IPS-18a (cell line): Measurements from ENCODE around the gene TCF23.

Source experiments
- H3K27ac ChIP-seq: one replicate; pipeline ENCODE4 v1.5.1; 2013; ENCODE audit warnings: low read length
- H3K27me3 ChIP-seq: one replicate; pipeline ENCODE4 v1.6.1; 2013; ENCODE audit warnings: mild to moderate bottlenecking, low read length; ENCODE audit not compliant: control insufficient read depth, insufficient read depth
- H3K36me3 ChIP-seq: one replicate; pipeline ENCODE4 v1.6.1; 2013; ENCODE audit warnings: low read depth, low read length; ENCODE audit not compliant: control insufficient read depth
- H3K4me1 ChIP-seq: one replicate; pipeline ENCODE4 v1.6.1; 2013; ENCODE audit warnings: low read depth, low read length; ENCODE audit not compliant: control insufficient read depth
- H3K4me3 ChIP-seq: one replicate; pipeline ENCODE4 v1.5.1; 2013; ENCODE audit warnings: low read length
- H3K9ac ChIP-seq: one replicate; pipeline ENCODE4 v1.6.1; 2013; ENCODE audit warnings: mild to moderate bottlenecking, low read length, moderate library complexity
- H3K9me3 ChIP-seq: one replicate; pipeline ENCODE4 v1.6.1; 2013; ENCODE audit warnings: low read depth, low read length; ENCODE audit not compliant: control insufficient read depth

The TCF23 gene

DNA sequence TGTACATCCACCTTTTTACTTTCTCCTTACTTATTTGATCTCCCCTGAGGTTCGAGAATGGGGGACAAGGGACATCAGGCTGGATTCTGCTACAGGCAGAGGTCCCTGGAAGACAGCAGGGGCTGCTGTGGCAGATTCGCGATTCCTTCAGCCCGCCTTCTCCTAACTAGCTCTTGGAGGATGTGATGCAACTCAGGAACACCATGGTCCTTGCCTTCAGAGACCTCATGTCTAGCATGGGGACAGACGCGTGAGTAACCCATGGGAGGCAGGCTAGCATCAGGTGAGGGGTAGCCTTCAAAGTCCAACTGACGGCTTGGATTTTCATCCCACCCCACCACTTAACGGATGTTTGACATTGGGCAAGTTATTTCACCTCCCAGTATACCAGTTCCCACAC lies 869 bp upstream of the TCF23 start:
- Histone ChIP-seq H3K9me3 (no peaks in the 10 kb centered on the region), H3K9ac (no peak overlapping the region), H3K27ac (no peak overlapping the region)

DNA sequence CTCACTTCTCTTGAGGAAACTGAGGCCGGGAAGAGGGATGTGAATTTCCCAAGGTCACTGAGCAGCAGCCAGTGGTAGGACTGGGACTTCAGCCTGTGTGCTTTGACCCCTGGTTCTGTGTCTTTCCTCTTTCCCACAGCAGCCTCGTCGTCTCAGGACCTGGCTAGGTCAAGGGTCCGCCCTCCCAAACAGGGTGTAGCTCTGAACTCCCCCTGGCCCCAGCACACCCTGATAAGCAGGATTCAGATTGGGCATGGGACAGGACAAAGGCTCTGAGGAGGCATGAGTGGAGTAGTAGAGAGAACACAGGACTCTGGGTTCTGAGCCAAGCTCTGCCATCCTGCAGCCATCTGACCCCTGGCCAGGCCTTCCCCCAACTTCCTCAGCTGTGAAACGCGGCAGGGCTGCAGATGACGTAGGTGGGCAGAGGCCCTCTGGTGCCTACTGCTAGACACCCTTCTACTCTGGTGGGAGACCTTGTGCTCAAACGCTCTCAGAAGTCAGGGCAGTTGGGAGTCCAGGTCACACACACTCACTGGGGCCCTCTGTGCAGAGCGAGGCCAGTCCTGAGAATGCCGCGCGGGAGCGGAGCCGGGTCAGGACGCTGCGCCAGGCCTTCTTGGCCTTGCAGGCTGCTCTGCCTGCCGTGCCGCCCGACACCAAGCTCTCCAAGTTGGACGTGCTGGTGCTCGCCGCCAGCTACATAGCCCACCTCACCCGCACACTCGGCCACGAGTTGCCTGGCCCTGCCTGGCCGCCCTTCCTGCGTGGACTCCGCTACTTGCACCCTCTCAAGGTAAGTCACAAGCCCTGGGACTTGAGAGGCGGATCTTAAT lies 984 bp downstream of the TCF23 start:
- Histone ChIP-seq H3K4me3 (no peak overlapping the region), H3K27ac (no peak overlapping the region), H3K4me1 (no peaks in the 10 kb centered on the region), H3K9ac (no peak overlapping the region), H3K36me3 (no peaks in the 10 kb centered on the region), H3K27me3 (no peaks in the 10 kb centered on the region), H3K9me3 (no peaks in the 10 kb centered on the region)

More for the DNA sequence above, 869 bp upstream of the TCF23 start:
- Histone ChIP-seq H3K36me3 (no peaks in the 10 kb centered on the region), H3K4me1 (no peaks in the 10 kb centered on the region), H3K27me3 (no peaks in the 10 kb centered on the region), H3K4me3 (no peak overlapping the region)

DNA sequence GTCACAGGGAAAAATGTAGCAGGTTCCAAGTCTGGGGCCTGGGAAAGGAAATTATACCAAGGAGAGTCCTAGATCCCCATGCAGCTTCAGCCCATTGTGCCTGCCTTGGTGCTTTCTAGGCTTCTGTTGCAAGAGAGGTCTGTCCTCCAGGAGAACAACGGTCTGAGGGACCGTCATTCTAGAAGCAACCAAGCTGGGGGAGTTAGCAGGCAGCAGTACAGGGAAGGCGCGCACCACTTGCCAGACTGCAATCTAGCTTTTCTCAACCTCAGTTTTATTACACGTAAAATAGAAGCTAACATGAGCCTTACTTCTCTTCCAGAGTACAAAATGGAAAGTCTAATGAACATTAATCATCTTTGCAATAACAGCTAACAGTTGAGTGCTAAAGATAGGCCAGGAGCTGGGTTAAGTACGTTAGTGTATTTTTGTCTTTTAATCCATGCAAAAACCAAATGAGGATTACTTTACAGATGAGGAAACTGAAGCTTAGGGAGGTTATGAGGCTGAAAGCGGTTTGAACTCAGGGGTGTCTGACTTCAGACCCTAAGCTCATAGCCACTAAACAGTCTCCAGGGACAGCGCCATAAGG lies 1.9 kb downstream of the TCF23 start:
- Histone ChIP-seq H3K9me3 (no peaks in the 10 kb centered on the region), H3K4me3 (no peak overlapping the region), H3K36me3 (no peaks in the 10 kb centered on the region), H3K9ac (no peak overlapping the region), H3K27ac (no peak overlapping the region), H3K27me3 (no peaks in the 10 kb centered on the region), H3K4me1 (no peaks in the 10 kb centered on the region)

DNA sequence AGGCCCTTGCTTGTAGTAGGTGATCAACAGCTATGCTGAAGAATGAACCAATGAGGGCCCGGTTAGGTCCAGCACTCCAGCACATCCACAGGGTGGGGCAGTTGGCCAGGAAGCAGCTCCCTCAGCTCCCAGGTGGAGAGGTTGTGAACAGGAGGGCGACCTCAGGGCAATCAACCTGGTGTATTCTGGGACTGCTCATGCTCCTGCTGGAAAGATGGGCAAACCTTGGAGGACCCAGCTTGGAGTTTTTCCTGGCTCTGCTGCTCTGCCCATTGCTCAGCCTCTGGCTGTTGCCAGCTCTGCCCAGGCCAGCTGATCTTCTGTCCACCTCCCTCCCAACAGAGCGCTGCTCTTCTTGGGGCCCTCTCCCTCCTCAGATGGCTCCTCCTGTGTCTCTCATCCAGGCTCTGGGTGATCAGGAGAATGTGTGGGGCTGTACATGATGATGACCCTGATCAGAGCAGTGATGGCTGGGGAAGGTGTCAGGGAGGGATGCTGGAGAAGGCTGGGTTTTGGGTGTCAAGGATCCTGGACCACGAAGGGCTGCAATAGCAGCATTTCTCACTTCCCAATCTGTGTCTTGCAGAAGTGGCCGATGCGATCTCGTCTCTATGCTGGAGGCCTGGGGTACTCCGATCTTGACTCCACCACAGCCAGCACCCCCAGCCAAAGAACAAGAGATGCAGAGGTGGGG lies 3.4 kb downstream of the TCF23 start:
- H3K36me3 ChIP-seq, result no peaks in the 10 kb centered on the region
- no peaks in the 10 kb centered on the region for H3K9me3 ChIP-seq
- no peak overlapping the region for H3K27ac ChIP-seq
- no peaks in the 10 kb centered on the region for H3K4me1 ChIP-seq
- H3K9ac ChIP-seq, result no peak overlapping the region
- no peaks in the 10 kb centered on the region for H3K27me3 ChIP-seq
- no peak overlapping the region for H3K4me3 ChIP-seq

GRCh38 chr2:27152796-27153464 lies 4.1 kb downstream of the TCF23 start:
- Histone ChIP-seq H3K4me3 (no peak overlapping the region), H3K9me3 (no peaks in the 10 kb centered on the region), H3K4me1 (no peaks in the 10 kb centered on the region), H3K9ac (no peak overlapping the region), H3K36me3 (no peaks in the 10 kb centered on the region), H3K27ac (no peak overlapping the region), H3K27me3 (no peaks in the 10 kb centered on the region)

- H3K27me3 ChIP-seq, result no peaks in the 10 kb centered on the region
- H3K36me3 ChIP-seq, result no peaks in the 10 kb centered on the region
- H3K9me3 ChIP-seq, result no peaks in the 10 kb centered on the region
- no peak overlapping the region for H3K27ac ChIP-seq
- H3K9ac ChIP-seq, result no peak overlapping the region
- H3K4me3 ChIP-seq, result no peak overlapping the region
- no peaks in the 10 kb centered on the region for H3K4me1 ChIP-seq
Observed at GRCh38 chr2:27154488-27154887, 5.7 kb downstream of the TCF23 start.

DNA sequence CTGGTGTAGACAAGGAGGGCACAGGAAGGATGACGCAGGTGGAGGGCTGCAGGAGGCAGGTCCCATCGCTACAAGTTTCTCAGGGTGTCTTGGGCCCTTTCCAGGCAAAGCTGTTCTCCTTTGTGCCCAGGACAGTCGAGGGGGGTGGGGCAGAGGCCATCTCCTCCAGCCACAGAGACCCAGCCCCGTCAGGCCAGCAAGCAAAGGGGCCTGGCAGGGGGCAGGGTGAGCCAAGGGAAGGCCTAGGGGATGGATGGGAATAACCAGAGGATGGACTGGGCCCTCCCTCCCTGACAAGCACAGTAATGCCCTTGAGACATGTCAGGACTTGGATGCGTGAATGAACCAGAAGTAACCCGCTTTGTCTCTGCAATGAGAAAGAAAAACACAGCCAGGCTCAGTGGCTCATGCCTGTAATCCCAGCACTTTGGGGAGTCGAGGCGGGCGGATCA lies 6.3 kb downstream of the TCF23 start:
- no peak overlapping the region for H3K27ac ChIP-seq
- no peaks in the 10 kb centered on the region for H3K9me3 ChIP-seq
- H3K9ac ChIP-seq, result no peak overlapping the region
- no peaks in the 10 kb centered on the region for H3K36me3 ChIP-seq
- no peaks in the 10 kb centered on the region for H3K27me3 ChIP-seq
- no peak overlapping the region for H3K4me3 ChIP-seq
- H3K4me1 ChIP-seq, result no peaks in the 10 kb centered on the region

GRCh38 chr2:27158468-27158867 lies 9.7 kb downstream of the TCF23 start:
- H3K27ac ChIP-seq, result no peak overlapping the region
- no peak overlapping the region for H3K4me3 ChIP-seq
- H3K9me3 ChIP-seq, result no peaks in the 10 kb centered on the region
- no peak overlapping the region for H3K9ac ChIP-seq
- no peaks in the 10 kb centered on the region for H3K36me3 ChIP-seq
- H3K4me1 ChIP-seq, result no peaks in the 10 kb centered on the region
- H3K27me3 ChIP-seq, result no peaks in the 10 kb centered on the region

GRCh38 chr2:27159271-27159670 lies 10.5 kb downstream of the TCF23 start:
- Histone ChIP-seq H3K4me3 (no peak overlapping the region), H3K4me1 (no peaks in the 10 kb centered on the region), H3K27ac (no peak overlapping the region), H3K9me3 (no peaks in the 10 kb centered on the region), H3K27me3 (no peaks in the 10 kb centered on the region), H3K9ac (no peak overlapping the region), H3K36me3 (no peaks in the 10 kb centered on the region)

DNA sequence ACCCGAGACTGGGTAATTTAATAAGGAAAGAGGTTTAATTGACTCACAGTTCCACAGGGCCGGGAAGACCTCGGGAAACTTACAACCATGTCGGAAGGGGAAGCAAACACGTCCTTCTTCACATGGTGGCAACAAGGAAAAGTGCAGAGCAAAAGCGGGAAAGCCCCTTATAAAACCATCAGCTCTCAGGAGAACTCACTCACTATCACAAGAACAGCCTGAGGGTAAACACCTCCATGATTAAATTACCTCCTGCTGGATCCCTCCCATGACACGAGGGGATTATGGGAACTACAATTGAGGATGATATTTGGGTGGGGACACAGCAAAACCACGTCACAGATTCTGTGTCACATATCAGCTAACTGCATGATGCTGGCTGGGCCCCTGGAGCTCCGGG lies 11.4 kb downstream of the TCF23 start:
- Histone ChIP-seq H3K9ac (no peak overlapping the region), H3K4me1 (no peaks in the 10 kb centered on the region), H3K9me3 (no peaks in the 10 kb centered on the region), H3K27me3 (no peaks in the 10 kb centered on the region), H3K36me3 (no peaks in the 10 kb centered on the region), H3K4me3 (no peak overlapping the region), H3K27ac (no peak overlapping the region)
